Naive thymus-derived CD8-positive, alpha-beta T cell (primary cell): ENCODE results near the gene SLC25A11. TPM values are rescaled to one million over a fixed set of nuclear protein-coding genes. Genes with fewer than 3 reads are reported as not detected.
A peak's percentile ranks its signal among the peaks of the same experiment; 100 is the strongest.

Source experiments
- ATAC-seq, 2 donors: fragments of 150-1000 bp; cut with Tn5 transposase in 1 of 2; sonication (Bioruptor Pico), chemical (Tn5 transposase) in 1 of 2; 1 replicate in 1 of 2; 2 replicates in 1 of 2; pipeline ENCODE4 v1.10.0; 2021; ENCODE audit warnings: mild to moderate bottlenecking in 2 of 2, moderate library complexity in 2 of 2
- POLR2A ChIA-PET: fragments of 350-600 bp; sonication (Branson Sonifier 250); formaldehyde crosslinking; loops from one replicate; lab custom pipeline; 2021; ENCODE audit warnings: antibody characterized with exemption; lab: Charles Lee
- DNase-seq, 10 donors: peaks; one replicate each; pipeline versions ENCODE4 v3.0.0 to v3.0.0-alpha.2; 2020 to 2022
- H3K27ac Mint-ChIP-seq, 10 donors: one replicate each; pipeline ENCODE4 v1.8.0; 2020 to 2022; ENCODE audit warnings: mild to moderate bottlenecking in 10 of 10, mixed read lengths in 10 of 10, moderate library complexity in 4 of 10, inconsistent platforms in 1 of 10
- H3K27me3 Mint-ChIP-seq, 5 donors: one replicate each; pipeline ENCODE4 v1.8.0; 2021 to 2022; ENCODE audit warnings: mixed read lengths in 5 of 5
- H3K36me3 Mint-ChIP-seq, 3 donors: one replicate each; pipeline ENCODE4 v1.8.0; 2020 to 2022; ENCODE audit warnings: mixed read lengths in 3 of 3, mild to moderate bottlenecking in 2 of 3, inconsistent platforms in 1 of 3
- H3K4me1 Mint-ChIP-seq, 4 donors: one replicate each; pipeline ENCODE4 v1.8.0; 2021 to 2022; ENCODE audit warnings: mixed read lengths in 4 of 4
- H3K4me3 Mint-ChIP-seq, 10 donors: one replicate each; pipeline ENCODE4 v1.8.0; 2020 to 2022; ENCODE audit warnings: mild to moderate bottlenecking in 10 of 10, mixed read lengths in 10 of 10, moderate library complexity in 6 of 10, inconsistent platforms in 1 of 10
- H3K9me3 Mint-ChIP-seq, 9 donors: one replicate each; pipeline ENCODE4 v1.8.0; 2020 to 2022; ENCODE audit warnings: mixed read lengths in 9 of 9, mild to moderate bottlenecking in 3 of 9, inconsistent platforms in 1 of 9, moderate library complexity in 1 of 9
- polyA plus RNA-seq, 3 donors: library from polyadenylated mRNA; unstranded; fragments of 300-500 nt; fragmentation: Illumina TruSeq; gene quantifications; one replicate each; pipeline ENCODE4 v1.2.3, GENCODE V29; 2021
- total RNA-seq, 8 experiments: library from RNA in 2 of 8; stranded (reverse) in 2 of 8; gene quantifications; one replicate each; pipeline ENCODE4 v1.2.3 and lab custom pipeline; 2021 to 2026

Gene SLC25A11
- total and polyA plus RNA-seq, 5 experiments from 2014 or later: 42.5 to 78.6 (median 75.3) TPM

DNA sequence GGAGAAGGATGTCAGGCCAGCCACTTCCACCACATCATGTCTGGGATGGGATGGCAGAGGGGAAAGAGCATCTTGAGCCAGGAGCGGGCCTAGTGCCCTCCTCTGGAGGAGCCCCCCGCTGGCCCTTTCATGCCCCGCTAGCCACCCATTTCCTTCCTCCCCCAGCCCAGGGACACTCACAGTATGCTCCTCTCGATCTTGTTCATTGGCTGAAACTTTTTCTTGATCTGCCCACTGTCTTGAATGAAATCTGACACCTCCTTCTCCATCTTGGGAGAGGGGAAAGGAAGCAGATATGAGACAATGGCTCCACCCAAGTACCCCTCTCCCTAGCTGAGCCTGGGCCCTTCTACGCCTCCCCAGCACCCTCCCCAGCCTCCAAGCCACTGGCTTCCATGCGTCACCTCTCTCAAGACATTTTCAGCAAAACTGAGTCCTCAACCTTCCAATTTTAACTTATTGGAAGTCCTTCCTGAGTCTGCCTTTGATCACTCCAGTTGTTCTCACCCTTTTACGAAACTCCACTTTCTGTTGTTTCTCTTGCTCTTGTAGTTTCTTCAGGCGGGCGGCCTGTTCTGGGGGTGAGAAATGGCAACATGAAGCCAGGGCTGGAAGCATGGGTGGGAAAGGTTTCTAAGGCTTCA lies 20.6 kb upstream of the SLC25A11 start:
- POLR2A ChIA-PET: interaction anchor here (1.4 to 25.2 kb wide), 2 partner anchors 8 to 11 kb away, joined by 4 to 635 read pairs; partner anchors contain the start of gene SPAG7

DNA sequence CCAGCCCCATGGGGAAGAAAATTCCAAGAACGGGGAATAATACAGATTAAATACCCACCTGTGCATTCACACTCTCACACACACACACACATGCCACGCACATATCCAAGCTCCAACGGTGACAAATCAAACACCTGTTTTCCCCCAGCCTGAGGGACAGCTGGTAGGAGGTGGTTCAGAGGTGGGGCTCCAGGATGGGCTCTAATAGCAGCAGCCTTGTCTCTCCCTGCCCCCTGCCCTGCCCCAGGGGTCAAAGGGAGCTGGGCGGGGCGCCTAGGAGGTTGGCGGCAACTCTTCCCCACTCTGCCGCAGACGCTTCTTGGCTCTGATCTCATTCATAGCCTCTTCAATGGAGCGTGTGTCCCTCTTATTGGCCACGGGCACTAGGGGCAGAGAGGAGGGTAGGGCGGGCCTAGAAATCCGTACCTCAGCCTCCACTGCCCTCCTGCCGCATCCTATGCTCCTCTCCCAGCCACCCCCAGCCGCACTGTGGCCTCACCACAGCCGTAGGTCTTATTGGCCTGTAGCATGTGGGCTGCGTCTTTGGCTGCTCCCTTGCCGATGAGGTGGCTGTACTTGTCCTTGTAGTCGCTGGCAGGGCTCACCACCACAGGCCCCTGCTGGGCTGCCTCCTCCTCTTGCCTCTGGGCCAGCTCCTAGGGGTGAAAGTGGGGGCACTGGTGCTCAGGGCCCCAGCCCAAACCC lies 19.6 kb upstream of the SLC25A11 start:
- no peaks in the 10 kb centered on the region for H3K9me3 Mint-ChIP-seq
- no peak for DNase-seq
- no peaks in the 10 kb centered on the region for H3K27me3 Mint-ChIP-seq
- POLR2A ChIA-PET: interaction anchor here (1.4 to 25.2 kb wide), 2 partner anchors 9 to 10 kb away, joined by 4 to 635 read pairs; partner anchors contain the start of gene SPAG7
- peaks cover 0 to 27% (median 7%) of the 10 kb centered on the region in 3 donors for H3K36me3 Mint-ChIP-seq
- H3K4me1 Mint-ChIP-seq: peaks cover 8 to 14% (median 11%) of the 10 kb centered on the region in 4 donors
- H3K27ac Mint-ChIP-seq: peak overlapping the region in 1 of 10 donors; percentile 25
- ATAC-seq: no peak
- H3K4me3 Mint-ChIP-seq: no peak overlapping the region

More for the DNA sequence above, 20.6 kb upstream of the SLC25A11 start:
- Mint-ChIP-seq H3K36me3 (peaks cover 0 to 30% (median 7%) of the 10 kb centered on the region in 3 donors), H3K27ac (peak overlapping the region in 2 of 10 donors; percentile 13 to 74), H3K4me1 (peaks cover 8 to 17% (median 15%) of the 10 kb centered on the region in 4 donors), H3K4me3 (no peak overlapping the region), H3K9me3 (no peaks in the 10 kb centered on the region), H3K27me3 (no peaks in the 10 kb centered on the region)
- ATAC-seq (no peak), DNase-seq (no peak)

DNA sequence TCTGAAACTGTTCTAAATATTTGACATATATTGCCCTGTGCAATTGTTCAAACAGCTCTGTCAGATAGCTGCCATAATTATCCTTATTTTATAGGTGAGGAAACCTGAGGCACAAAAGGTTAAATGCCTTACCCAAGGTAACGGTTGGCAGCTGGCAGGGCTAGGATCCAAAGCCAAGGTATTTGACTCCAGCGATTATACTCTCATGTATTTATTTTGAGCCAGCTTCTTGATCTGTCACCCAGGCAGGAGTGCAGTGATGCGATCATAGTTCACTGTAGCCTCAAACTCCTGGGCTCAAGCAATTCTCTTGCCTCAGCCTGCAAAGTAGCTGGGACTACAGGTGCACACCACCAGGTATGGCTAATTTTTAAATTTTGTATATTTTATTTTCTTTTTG lies 18.3 kb upstream of the SLC25A11 start:
- Mint-ChIP-seq H3K9me3 (no peaks in the 10 kb centered on the region), H3K27ac (no peak overlapping the region), H3K4me1 (peaks cover 6 to 13% (median 10%) of the 10 kb centered on the region in 4 donors), H3K4me3 (no peak overlapping the region), H3K36me3 (peaks cover 0 to 25% (median 7%) of the 10 kb centered on the region in 3 donors), H3K27me3 (no peaks in the 10 kb centered on the region)
- no peak for ATAC-seq
- DNase-seq: no peak
- POLR2A ChIA-PET: interaction anchor here (0.6 to 25.2 kb wide), 4 partner anchors 9 to 18 kb away, joined by 4 to 635 read pairs (median 10); partner anchors contain the start of genes PFN1, RNF167, SLC25A11 and SPAG7

DNA sequence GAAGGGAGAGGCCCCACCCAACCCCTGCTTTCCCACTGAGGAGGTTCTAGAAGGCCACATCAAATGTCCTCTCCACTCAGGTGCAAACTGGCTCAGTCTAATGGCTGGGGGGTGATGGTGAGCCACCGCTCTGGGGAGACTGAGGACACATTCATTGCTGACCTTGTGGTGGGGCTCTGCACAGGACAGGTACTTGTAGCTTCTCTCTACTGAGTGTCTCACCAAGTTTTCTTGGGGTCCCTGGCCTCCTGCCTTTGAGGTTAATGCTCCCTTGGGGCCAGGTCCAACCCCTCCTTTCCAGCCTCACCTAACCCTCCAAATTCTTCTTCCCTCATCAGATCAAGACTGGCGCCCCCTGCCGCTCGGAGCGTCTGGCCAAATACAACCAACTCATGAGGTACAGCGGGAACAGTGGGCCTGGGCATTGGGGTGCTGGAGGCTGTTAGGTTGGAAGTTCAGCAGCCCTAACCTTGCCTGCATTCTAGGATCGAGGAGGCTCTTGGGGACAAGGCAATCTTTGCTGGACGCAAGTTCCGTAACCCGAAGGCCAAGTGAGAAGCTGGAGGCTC lies 16.7 kb upstream of the SLC25A11 start:
- POLR2A ChIA-PET: interaction anchor here (0.8 to 25.2 kb wide), 4 partner anchors 8 to 57 kb away, joined by 3 to 635 read pairs (median 10); partner anchors contain the start of genes C17orf107, PFN1, RNF167 and SLC25A11
- no peaks in the 10 kb centered on the region for H3K9me3 Mint-ChIP-seq
- ATAC-seq: no peak
- peaks cover 0 to 22% (median 5%) of the 10 kb centered on the region in 3 donors for H3K36me3 Mint-ChIP-seq
- no peaks in the 10 kb centered on the region for H3K27me3 Mint-ChIP-seq
- no peak overlapping the region for H3K4me3 Mint-ChIP-seq
- peak in 3 of 10 donors; percentile 28 to 37 (median 32) for DNase-seq
- no peak overlapping the region for H3K27ac Mint-ChIP-seq
- H3K4me1 Mint-ChIP-seq: peaks cover 5 to 14% (median 10%) of the 10 kb centered on the region in 4 donors

DNA sequence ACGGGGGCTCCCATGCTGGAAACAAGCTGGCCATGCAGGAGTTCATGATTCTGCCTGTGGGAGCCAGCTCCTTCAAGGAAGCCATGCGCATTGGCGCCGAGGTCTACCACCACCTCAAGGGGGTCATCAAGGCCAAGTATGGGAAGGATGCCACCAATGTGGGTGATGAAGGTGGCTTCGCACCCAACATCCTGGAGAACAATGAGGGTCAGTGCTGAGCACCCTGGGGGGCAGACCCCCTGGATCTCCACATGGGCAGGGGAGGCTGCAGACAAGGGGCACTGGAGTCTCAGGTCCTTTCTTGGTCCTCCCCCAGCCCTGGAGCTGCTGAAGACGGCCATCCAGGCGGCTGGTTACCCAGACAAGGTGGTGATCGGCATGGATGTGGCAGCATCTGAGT lies 15.2 kb upstream of the SLC25A11 start:
- Mint-ChIP-seq H3K9me3 (no peaks in the 10 kb centered on the region), H3K36me3 (peaks cover 0 to 13% (median 0%) of the 10 kb centered on the region in 3 donors), H3K27ac (no peak overlapping the region), H3K4me3 (no peak overlapping the region), H3K27me3 (no peaks in the 10 kb centered on the region), H3K4me1 (peaks cover 10 to 25% (median 21%) of the 10 kb centered on the region in 4 donors)
- POLR2A ChIA-PET: interaction anchor here (8.8 to 25.2 kb wide), 2 partner anchors 14 to 17 kb away, joined by 179 to 635 read pairs; partner anchors contain the start of genes RNF167, SLC25A11 and SPAG7
- DNase-seq (no peak), ATAC-seq (no peak)

DNA sequence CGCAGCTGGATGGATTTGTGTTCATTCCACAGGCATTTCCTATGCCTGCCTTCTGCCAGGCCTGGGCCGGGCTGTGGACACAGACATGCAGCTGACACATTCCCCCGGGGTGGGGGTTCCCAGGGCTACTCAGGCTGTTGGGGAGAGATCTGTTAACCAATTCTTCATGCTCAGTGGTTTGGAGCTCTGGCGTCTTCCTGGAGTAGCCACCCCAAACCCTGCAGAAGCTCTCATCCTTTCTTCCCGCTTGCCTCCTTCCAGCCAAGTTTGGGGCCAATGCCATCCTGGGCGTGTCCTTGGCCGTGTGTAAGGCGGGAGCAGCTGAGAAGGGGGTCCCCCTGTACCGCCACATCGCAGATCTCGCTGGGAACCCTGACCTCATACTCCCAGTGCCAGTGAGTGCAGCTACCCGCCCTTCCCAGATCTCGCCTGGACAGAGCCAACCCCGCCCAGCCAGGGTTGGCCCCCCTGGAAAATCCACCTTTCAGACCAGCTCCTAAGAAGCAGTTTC lies 13.7 kb upstream of the SLC25A11 start:
- Mint-ChIP-seq H3K4me3 (peak overlapping the region in 1 of 10 donors; percentile 29), H3K27me3 (no peaks in the 10 kb centered on the region), H3K4me1 (peaks cover 12 to 29% (median 22%) of the 10 kb centered on the region in 4 donors), H3K36me3 (no peaks in the 10 kb centered on the region), H3K27ac (peak overlapping the region in 2 of 10 donors; percentile 3 to 8), H3K9me3 (no peaks in the 10 kb centered on the region)
- POLR2A ChIA-PET: interaction anchor here (1.0 to 25.2 kb wide), 4 partner anchors 15 to 45 kb away, joined by 3 to 635 read pairs (median 92); partner anchors contain the start of genes RNF167, SLC25A11 and SPAG7
- ATAC-seq (no peak), DNase-seq (no peak)

DNA sequence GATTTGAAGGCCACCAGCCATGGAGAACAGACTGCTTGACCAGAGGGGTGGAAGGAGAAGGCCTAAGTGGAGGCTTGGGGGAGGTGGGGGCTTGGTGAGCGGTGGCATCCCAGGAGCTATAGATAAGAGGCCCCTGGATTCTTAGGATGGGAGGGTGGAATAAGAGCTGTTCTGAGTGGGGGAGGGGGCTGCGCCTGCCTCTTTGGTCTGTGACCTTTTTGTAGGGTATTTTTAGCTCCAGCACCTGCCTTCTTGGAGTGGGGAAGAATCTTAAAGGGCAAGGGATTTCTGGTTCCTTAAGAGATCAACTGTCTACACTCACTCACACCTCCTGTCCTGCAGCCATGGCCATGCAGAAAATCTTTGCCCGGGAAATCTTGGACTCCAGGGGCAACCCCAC lies 11.6 kb upstream of the SLC25A11 start:
- Mint-ChIP-seq H3K9me3 (no peaks in the 10 kb centered on the region), H3K27ac (peak overlapping the region in 6 of 10 donors; percentile 40 to 91 (median 62)), H3K4me1 (peaks cover 15 to 34% (median 24%) of the 10 kb centered on the region in 4 donors), H3K27me3 (no peaks in the 10 kb centered on the region), H3K36me3 (peaks cover 6 to 11% (median 9%) of the 10 kb centered on the region in 3 donors), H3K4me3 (peak overlapping the region in 8 of 10 donors; percentile 10 to 91 (median 79))
- ATAC-seq (no peak), DNase-seq (no peak)
- POLR2A ChIA-PET: interaction anchor here (0.6 to 25.2 kb wide), 5 partner anchors 9 to 517 kb away, joined by 3 to 635 read pairs (median 3); partner anchors contain the start of genes DHX33, RNF167, SLC25A11 and SPAG7

DNA sequence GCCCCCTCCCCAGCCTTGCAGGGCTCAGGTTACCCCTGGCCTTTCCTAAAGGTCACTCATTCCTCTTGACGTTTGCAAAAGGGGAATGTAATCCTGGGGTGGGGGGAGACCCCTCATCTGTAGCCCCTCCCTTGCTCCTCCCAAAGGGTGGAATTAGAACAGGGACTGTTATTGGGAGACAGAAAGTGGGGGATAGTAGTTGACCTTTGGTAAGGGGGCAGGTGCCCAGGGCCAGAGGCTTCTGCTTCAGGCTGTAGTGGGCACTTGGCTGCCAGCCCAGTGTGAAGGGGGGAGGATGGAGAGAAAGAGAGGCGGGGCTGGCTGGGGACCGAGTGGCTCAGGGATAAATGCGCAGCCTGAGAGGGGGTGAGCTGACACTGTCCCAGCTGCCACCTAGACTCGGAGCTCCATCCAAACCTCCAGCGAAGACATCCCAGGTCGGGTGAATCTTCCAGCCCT lies 10.9 kb upstream of the SLC25A11 start, which contains the start of gene ENO3:
Gene ENO3, plus strand, starts transcription at position 374 of the 459 bp plus-strand sequence. CDS start 711 bp downstream, outside the sequence.
- DNase-seq: no peak
- peaks cover 19 to 33% (median 25%) of the 10 kb centered on the region in 4 donors for H3K4me1 Mint-ChIP-seq
- H3K4me3 Mint-ChIP-seq: peak within 1 kb of the TSS; percentile 61 to 91 (median 82)
- no peak for ATAC-seq
- H3K27me3 Mint-ChIP-seq: no peaks in the 10 kb centered on the region
- peaks cover 11 to 16% (median 14%) of the 10 kb centered on the region in 3 donors for H3K36me3 Mint-ChIP-seq
- POLR2A ChIA-PET: interaction anchor here (1.4 to 25.2 kb wide), 4 partner anchors 12 to 98 kb away, joined by 3 to 635 read pairs (median 92); partner anchors contain the start of genes RNF167, SLC25A11 and SPAG7
- no peaks in the 10 kb centered on the region for H3K9me3 Mint-ChIP-seq
- H3K27ac Mint-ChIP-seq: peak within 1 kb of the TSS in 9 of 10 donors; percentile 79 to 94 (median 82)

DNA sequence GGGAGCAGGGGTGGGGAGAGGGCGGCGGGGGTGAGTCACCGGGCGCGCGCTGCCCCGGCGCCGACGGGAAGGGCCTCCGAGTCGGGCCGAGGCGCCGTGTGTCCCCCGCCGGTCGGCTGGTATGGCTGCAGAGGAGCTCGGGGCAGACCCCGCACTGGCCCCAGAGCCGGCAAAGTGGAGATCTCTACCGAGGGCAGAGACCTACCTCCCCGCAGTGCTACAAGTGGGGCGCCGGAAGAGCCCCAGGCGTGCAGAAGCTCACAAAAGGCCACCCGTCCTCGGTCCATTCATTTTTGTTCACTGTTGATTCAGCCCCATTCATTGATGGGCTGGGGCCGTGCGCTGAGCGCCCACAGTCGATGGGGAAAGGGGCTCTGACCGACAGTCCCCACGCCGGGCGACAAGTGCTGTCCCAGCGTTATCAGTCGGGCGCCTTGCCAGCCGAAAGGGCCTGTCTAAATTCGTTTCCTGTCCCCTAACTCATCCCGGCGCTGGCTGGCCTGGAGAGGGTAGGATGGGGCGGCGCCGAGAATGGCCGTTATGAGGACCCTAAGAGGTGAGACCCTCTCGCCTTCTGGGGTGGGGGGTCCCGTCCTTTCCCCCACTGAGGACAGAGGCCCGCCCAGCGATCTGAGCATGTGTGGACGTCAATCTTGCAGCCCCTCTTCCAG lies 10.4 kb upstream of the SLC25A11 start:
- POLR2A ChIA-PET: interaction anchor here (1.3 to 25.2 kb wide), 5 partner anchors 12 to 99 kb away, joined by 3 to 635 read pairs (median 13); partner anchors contain the start of genes RNF167, SLC25A11 and SPAG7
- Mint-ChIP-seq H3K36me3 (peaks cover 11 to 22% (median 19%) of the 10 kb centered on the region in 3 donors), H3K4me3 (peak overlapping the region; percentile 61 to 91 (median 82)), H3K9me3 (no peaks in the 10 kb centered on the region), H3K27me3 (no peaks in the 10 kb centered on the region), H3K27ac (peak overlapping the region in 9 of 10 donors; percentile 79 to 94 (median 82)), H3K4me1 (peaks cover 24 to 37% (median 30%) of the 10 kb centered on the region in 4 donors)
- DNase-seq (peak in 4 of 10 donors; percentile 32 to 46 (median 41)), ATAC-seq (peak in 1 of 2 donors; percentile 4)

DNA sequence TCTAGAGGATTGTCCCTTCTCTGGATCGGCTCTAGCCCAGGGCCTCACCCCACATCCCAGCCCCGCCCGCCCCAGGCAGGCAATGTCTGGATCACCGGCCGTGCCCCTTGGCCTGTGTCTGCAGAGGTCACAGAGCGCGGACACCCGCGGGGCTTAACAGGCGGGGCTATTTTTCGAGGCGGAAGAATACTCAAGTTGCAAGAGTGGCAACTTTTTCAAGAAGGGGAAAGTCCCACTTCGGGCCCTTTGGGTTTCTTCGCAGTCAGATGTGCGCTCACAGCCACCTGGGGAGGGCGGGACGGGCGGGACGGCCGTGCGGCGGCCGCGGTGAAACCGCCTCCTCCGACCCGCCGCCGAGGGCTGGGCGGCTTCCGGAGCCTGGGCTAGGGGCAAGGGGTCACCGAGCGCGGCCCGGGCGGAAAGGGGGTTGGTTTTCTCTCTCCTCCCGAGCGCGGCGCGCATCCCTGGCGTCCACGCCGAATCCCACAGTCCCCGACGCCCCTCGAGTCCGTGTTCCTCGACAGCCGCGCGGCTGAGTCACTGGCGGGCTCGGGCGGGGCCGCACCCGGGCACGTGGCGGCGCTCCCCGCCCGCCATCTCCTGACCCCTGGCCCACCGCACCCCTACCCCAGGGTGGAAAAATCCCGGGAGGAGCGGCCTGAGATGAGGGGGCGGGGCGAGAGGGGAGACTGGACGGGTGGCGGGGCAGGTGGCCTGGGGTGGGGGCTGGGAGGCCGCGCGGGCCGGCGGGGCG lies 9.7 kb upstream of the SLC25A11 start:
- DNase-seq (peak; percentile 47 to 88 (median 72)), ATAC-seq (peak; percentile 46 to 56)
- no peaks in the 10 kb centered on the region for H3K27me3 Mint-ChIP-seq
- peaks cover 31 to 44% (median 38%) of the 10 kb centered on the region in 4 donors for H3K4me1 Mint-ChIP-seq
- peak overlapping the region; percentile 81 to 100 (median 96) for H3K4me3 Mint-ChIP-seq
- H3K27ac Mint-ChIP-seq: peak overlapping the region; percentile 77 to 94 (median 92)
- peaks cover 11 to 25% (median 24%) of the 10 kb centered on the region in 3 donors for H3K36me3 Mint-ChIP-seq
- H3K9me3 Mint-ChIP-seq: no peaks in the 10 kb centered on the region
- POLR2A ChIA-PET: interaction anchor here (0.6 to 25.2 kb wide), 16 partner anchors 8 to 239 kb away, joined by 3 to 635 read pairs (median 9); partner anchors contain the start of genes ARRB2, C17orf107, INCA1 and KIF1C
